Caco-2 (cell line): ENCODE results near the gene RFX3. TPM values are rescaled to one million over a fixed set of nuclear protein-coding genes. Genes with fewer than 3 reads are reported as not detected.

Experiments used
- BruUV-seq: library from RNA; stranded (reverse); fragments of 400-500 nt; replicated peaks from 2 replicates; lab custom pipeline; 2021; lab: Mats Ljungman, UMichigan
- CTCF ChIA-PET: fragments of 300-600 bp; sonication (Branson Sonifier 250); formaldehyde crosslinking; loops from one replicate; lab custom pipeline; 2022; ENCODE audit warnings: antibody characterized with exemption; lab: Charles Lee
- POLR2A ChIA-PET: fragments of 300-600 bp; sonication (Branson Sonifier 250); formaldehyde crosslinking; loops from one replicate; lab custom pipeline; 2022; ENCODE audit warnings: antibody characterized with exemption; lab: Charles Lee
- DNase-seq, 2 experiments: peaks; one replicate each; pipeline versions ENCODE4 v3.0.0 to v3.0.0-alpha.2; 2020 to 2022
- H3K27me3 ChIP-seq: replicated peaks from 2 replicates; pipeline ENCODE4 v1.6.0; 2011; ENCODE audit warnings: low read length; ENCODE audit not compliant: control insufficient read depth, insufficient read depth
- H3K36me3 ChIP-seq: 2 replicates; pipeline ENCODE4 v1.5.1; 2011; ENCODE audit warnings: low read length; ENCODE audit not compliant: control insufficient read depth, insufficient read depth
- H3K4me1 ChIP-seq: fragments of 250-450 bp; sonication (Bioruptor Pico); 2 replicates; pipeline ENCODE4 v1.5.1; 2020; ENCODE audit warnings: mild to moderate bottlenecking
- H3K4me3 ChIP-seq: 2 replicates; pipeline ENCODE4 v1.5.1; 2011; ENCODE audit warnings: low read depth, mild to moderate bottlenecking, control low read depth, low read length
- H3K9me3 ChIP-seq: fragments of 250-450 bp; sonication (Bioruptor Pico); 2 replicates; pipeline ENCODE4 v1.5.1; 2020; ENCODE audit warnings: mild to moderate bottlenecking, moderate library complexity
- H3K27ac Mint-ChIP-seq: one replicate; pipeline ENCODE4 v1.8.0; 2022; ENCODE audit warnings: mixed read lengths; ENCODE audit not compliant: unreplicated experiment
- H3K27me3 Mint-ChIP-seq: one replicate; pipeline ENCODE4 v1.8.0; 2022; ENCODE audit warnings: mixed read lengths; ENCODE audit not compliant: insufficient read depth, unreplicated experiment
- H3K36me3 Mint-ChIP-seq: one replicate; pipeline ENCODE4 v1.8.0; 2022; ENCODE audit warnings: mild to moderate bottlenecking, mixed read lengths; ENCODE audit not compliant: insufficient read depth, unreplicated experiment
- H3K4me1 Mint-ChIP-seq: one replicate; pipeline ENCODE4 v1.8.0; 2022; ENCODE audit warnings: low read depth, mixed read lengths; ENCODE audit not compliant: unreplicated experiment
- H3K4me3 Mint-ChIP-seq: one replicate; pipeline ENCODE4 v1.8.0; 2022; ENCODE audit warnings: mild to moderate bottlenecking, moderate library complexity, mixed read lengths; ENCODE audit not compliant: unreplicated experiment
- H3K9me3 Mint-ChIP-seq: one replicate; pipeline ENCODE4 v1.8.0; 2022; ENCODE audit warnings: mixed read lengths; ENCODE audit not compliant: unreplicated experiment
- CTCF ChIP-seq, 2 experiments: fragments of 200-600 bp in 1 of 2; IDR thresholded peaks; 1 replicate in 1 of 2; 2 replicates in 1 of 2; pipeline versions ENCODE4 v1.5.1 to v1.8.0; 2011 to 2022; ENCODE audit warnings: antibody characterized with exemption in 1 of 2, control low read depth in 1 of 2, inconsistent platforms in 1 of 2, low read depth in 1 of 2, low read length in 1 of 2, mild to moderate bottlenecking in 1 of 2, moderate library complexity in 1 of 2; ENCODE audit not compliant: insufficient read depth in 1 of 2, severe bottlenecking in 1 of 2, unreplicated experiment in 1 of 2
- intact Hi-C: fragments of 100-400 bp; cut with micrococcal nuclease; formaldehyde crosslinking; loops from one replicate; pipeline ENCODE4 v1.10.0; 2022; ENCODE audit not compliant: unreplicated experiment
- total RNA-seq: library from RNA; stranded (reverse); gene quantifications from 2 replicates; pipeline ENCODE4 v1.2.3, GENCODE V29; 2022

The RFX3 gene
- total RNA-seq, 1 experiment from 2014 or later, result 4.2 TPM

GRCh38 chr9:3361116-3361515 is 164.7 kb downstream of the RFX3 start:
- no peaks in the 10 kb centered on the region for H3K36me3 ChIP-seq
- H3K27ac Mint-ChIP-seq, result no peak overlapping the region
- H3K4me3 ChIP-seq, result no peak overlapping the region
- no peaks in the 10 kb centered on the region for H3K9me3 Mint-ChIP-seq
- H3K36me3 Mint-ChIP-seq, result no peaks in the 10 kb centered on the region
- H3K4me1 ChIP-seq, result no peaks in the 10 kb centered on the region
- no peaks in the 10 kb centered on the region for H3K4me1 Mint-ChIP-seq
- H3K27me3 ChIP-seq, result no peaks in the 10 kb centered on the region
- no peak for TF ChIP-seq CTCF (IDR thresholded peaks at IDR 0.05; ENCODE audit: insufficient read depth in 1 of 2, low read depth in 1 of 2, low read length in 1 of 2, severe bottlenecking in 1 of 2, unreplicated experiment in 1 of 2)
- POLR2A ChIA-PET, result no interaction called here
- H3K4me3 Mint-ChIP-seq, result no peak overlapping the region
- no peaks in the 10 kb centered on the region for H3K27me3 Mint-ChIP-seq
- H3K9me3 ChIP-seq, result no peaks in the 10 kb centered on the region
- BruUV-seq, result no TSS peak
- DNase-seq, result no peak
- CTCF ChIA-PET, result no interaction called here
- intact Hi-C loops, result no loop called here

GRCh38 chr9:3360245-3360644 is 165.6 kb downstream of the RFX3 start:
- Histone ChIP-seq H3K4me1 (no peaks in the 10 kb centered on the region), H3K27me3 (no peaks in the 10 kb centered on the region), H3K4me3 (no peak overlapping the region), H3K36me3 (no peaks in the 10 kb centered on the region), H3K9me3 (no peaks in the 10 kb centered on the region)
- BruUV-seq, result no TSS peak
- Mint-ChIP-seq H3K4me3 (no peak overlapping the region), H3K27me3 (no peaks in the 10 kb centered on the region), H3K9me3 (no peaks in the 10 kb centered on the region), H3K36me3 (no peaks in the 10 kb centered on the region), H3K4me1 (no peaks in the 10 kb centered on the region), H3K27ac (no peak overlapping the region)
- no peak for DNase-seq
- CTCF ChIA-PET, result no interaction called here
- TF ChIP-seq CTCF (IDR thresholded peaks at IDR 0.05; ENCODE audit: insufficient read depth in 1 of 2, low read depth in 1 of 2, low read length in 1 of 2, severe bottlenecking in 1 of 2, unreplicated experiment in 1 of 2), result no peak
- POLR2A ChIA-PET, result no interaction called here
- intact Hi-C loops, result no loop called here

GRCh38 chr9:3359778-3360177 is 166.0 kb downstream of the RFX3 start:
- intact Hi-C loops, result no loop called here
- no peak overlapping the region for H3K4me3 ChIP-seq
- no peak for DNase-seq
- BruUV-seq, result no TSS peak
- H3K27ac Mint-ChIP-seq, result no peak overlapping the region
- H3K36me3 ChIP-seq, result no peaks in the 10 kb centered on the region
- ChIA-PET POLR2A (no interaction called here), CTCF (no interaction called here)
- no peaks in the 10 kb centered on the region for H3K4me1 ChIP-seq
- no peak overlapping the region for H3K4me3 Mint-ChIP-seq
- no peaks in the 10 kb centered on the region for H3K36me3 Mint-ChIP-seq
- H3K9me3 Mint-ChIP-seq, result no peaks in the 10 kb centered on the region
- H3K27me3 ChIP-seq, result no peaks in the 10 kb centered on the region
- H3K4me1 Mint-ChIP-seq, result no peaks in the 10 kb centered on the region
- no peaks in the 10 kb centered on the region for H3K9me3 ChIP-seq
- TF ChIP-seq CTCF (IDR thresholded peaks at IDR 0.05; ENCODE audit: insufficient read depth in 1 of 2, low read depth in 1 of 2, low read length in 1 of 2, severe bottlenecking in 1 of 2, unreplicated experiment in 1 of 2), result no peak
- H3K27me3 Mint-ChIP-seq, result no peaks in the 10 kb centered on the region
